Panc1 (cell line): ENCODE results near the gene ADARB2. TPM values are rescaled to one million over a fixed set of nuclear protein-coding genes. Genes with fewer than 3 reads are reported as not detected.

ENCODE experiments used
- ATAC-seq: fragments of 200-7000 bp; cut with Tn5 transposase; 2 replicates; pipeline ENCODE4 v1.9.1; 2020; ENCODE audit warnings: mild to moderate bottlenecking, moderate library complexity
- BruUV-seq: library from RNA; stranded (reverse); fragments of 400-500 nt; replicated peaks from 2 replicates; lab custom pipeline; 2021; lab: Mats Ljungman, UMichigan
- CTCF ChIA-PET: fragments of 300-600 bp; sonication (Branson Sonifier 250); formaldehyde crosslinking; loops from one replicate; lab custom pipeline; 2022; ENCODE audit warnings: antibody characterized with exemption; lab: Charles Lee
- POLR2A ChIA-PET: fragments of 300-600 bp; sonication (Branson Sonifier 250); formaldehyde crosslinking; loops from one replicate; lab custom pipeline; 2022; ENCODE audit warnings: antibody characterized with exemption; lab: Charles Lee
- DNase-seq: peaks from one replicate; pipeline ENCODE4 v3.0.0-alpha.2; 2010; ENCODE audit warnings: low read depth, low spot score
- H3K27ac ChIP-seq: 2 replicates; pipeline ENCODE4 v1.5.1; 2011; ENCODE audit warnings: mild to moderate bottlenecking, low read length, inconsistent platforms
- H3K27me3 ChIP-seq: fragments of 200-500 bp; sonication (Bioruptor generic); 2 replicates; pipeline ENCODE4 v1.6.0; 2014; ENCODE audit warnings: low read length, inconsistent platforms; ENCODE audit not compliant: control insufficient read depth, insufficient read depth
- H3K36me3 ChIP-seq: fragments of 200-500 bp; sonication (Bioruptor generic); 2 replicates; pipeline ENCODE4 v1.5.1; 2014; ENCODE audit warnings: inconsistent platforms, mild to moderate bottlenecking, low read length, moderate library complexity; ENCODE audit not compliant: control insufficient read depth, insufficient read depth
- H3K4me1 ChIP-seq: 2 replicates; pipeline ENCODE4 v1.5.1; 2011; ENCODE audit warnings: inconsistent platforms, mild to moderate bottlenecking, low read length, moderate library complexity; ENCODE audit not compliant: control insufficient read depth, insufficient read depth
- H3K4me3 ChIP-seq, 2 experiments: 2 replicates each; pipeline ENCODE4 v1.5.1; 2011 to 2012; ENCODE audit warnings: low read depth in 2 of 2, low read length in 2 of 2, mild to moderate bottlenecking in 2 of 2, inconsistent platforms in 1 of 2, moderate library complexity in 1 of 2
- H3K9me3 ChIP-seq: fragments of 200-500 bp; sonication (Bioruptor generic); 2 replicates; pipeline ENCODE4 v1.5.1; 2014; ENCODE audit warnings: low read depth, mild to moderate bottlenecking, inconsistent platforms, low read length, moderate library complexity; ENCODE audit not compliant: control insufficient read depth, insufficient read depth
- CTCF ChIP-seq: fragments of 450-650 bp; IDR thresholded peaks from 2 replicates; pipeline ENCODE4 v1.5.1; 2017; ENCODE audit warnings: mild to moderate bottlenecking
- POLR2AphosphoS5 ChIP-seq: IDR thresholded peaks from 2 replicates; pipeline ENCODE4 v1.6.1; 2012; ENCODE audit warnings: mild to moderate bottlenecking, low read depth, low read length, moderate library complexity
- REST ChIP-seq, 2 experiments: IDR thresholded peaks; 2 replicates each; pipeline ENCODE4 v1.6.1; 2011 to 2012; ENCODE audit warnings: low read depth in 2 of 2, control low read depth in 1 of 2, low read length in 1 of 2, mild to moderate bottlenecking in 1 of 2, moderate library complexity in 1 of 2; ENCODE audit not compliant: insufficient read depth in 1 of 2
- SIN3A ChIP-seq: IDR thresholded peaks from 2 replicates; pipeline ENCODE4 v1.6.1; 2012; ENCODE audit warnings: low read depth, mild to moderate bottlenecking, low read length, moderate library complexity, borderline replicate concordance; ENCODE audit not compliant: insufficient read depth
- TCF7L2 ChIP-seq: IDR thresholded peaks from 2 replicates; pipeline ENCODE4 v1.6.1; 2011; ENCODE audit warnings: mild to moderate bottlenecking, low read depth, low read length, inconsistent platforms
- in situ Hi-C: cut with HindIII; loops from 2 replicates; pipeline ENCODE4 v1.10.0; 2016; ENCODE audit warnings: low sequenced_read_pairs, low pct_unique_long_range_greater_than_20kb
- intact Hi-C: fragments of 100-400 bp; cut with micrococcal nuclease; formaldehyde crosslinking; loops from one replicate; pipeline ENCODE4 v1.10.0; 2022; ENCODE audit not compliant: unreplicated experiment
- total RNA-seq: library from RNA; stranded (reverse); gene quantifications from one replicate; pipeline ENCODE4 v1.2.1, GENCODE V29; 2021; ENCODE audit not compliant: unreplicated experiment

ADARB2 gene
- total RNA-seq, 1 experiment from 2014 or later, result 0.31 TPM

GRCh38 chr10:1674501-1674900 lies 62.8 kb downstream of the ADARB2 start:
- H3K4me1 ChIP-seq, result no peaks in the 10 kb centered on the region
- intact Hi-C loops (no loop called here), in situ Hi-C loops (no loop called here)
- TF ChIP-seq CTCF (no peak), SIN3A (no peak), POLR2AphosphoS5 (no peak), TCF7L2 (no peak), REST (IDR thresholded peaks at IDR 0.05; ENCODE audit: insufficient read depth in 1 of 2, low read depth in 2 of 2, low read length in 1 of 2) (no peak)
- ATAC-seq, result no peak
- no peak for DNase-seq
- POLR2A ChIA-PET, result no interaction called here
- H3K36me3 ChIP-seq, result no peaks in the 10 kb centered on the region
- H3K27ac ChIP-seq, result no peak overlapping the region
- H3K9me3 ChIP-seq, result no peaks in the 10 kb centered on the region
- BruUV-seq, result no TSS peak
- CTCF ChIA-PET, result no interaction called here
- H3K4me3 ChIP-seq, result no peak overlapping the region
- no peaks in the 10 kb centered on the region for H3K27me3 ChIP-seq

- no peaks in the 10 kb centered on the region for H3K4me1 ChIP-seq
- BruUV-seq, result no TSS peak
- DNase-seq, result no peak
- no peaks in the 10 kb centered on the region for H3K36me3 ChIP-seq
- CTCF ChIA-PET, result no interaction called here
- H3K27me3 ChIP-seq, result no peaks in the 10 kb centered on the region
- in situ Hi-C loops (no loop called here), intact Hi-C loops (no loop called here)
- H3K27ac ChIP-seq, result no peak overlapping the region
- H3K4me3 ChIP-seq, result no peak overlapping the region
- POLR2A ChIA-PET, result no interaction called here
- TF ChIP-seq SIN3A, result no peak
- TF ChIP-seq REST (IDR thresholded peaks at IDR 0.05; ENCODE audit: insufficient read depth in 1 of 2, low read depth in 2 of 2, low read length in 1 of 2), result no peak
- no peak for TF ChIP-seq CTCF
- TF ChIP-seq TCF7L2, result no peak
- TF ChIP-seq POLR2AphosphoS5, result no peak
- H3K9me3 ChIP-seq, result no peaks in the 10 kb centered on the region
- no peak for ATAC-seq
These were observed 63.6 kb downstream of the ADARB2 start for GRCh38 chr10:1673568-1674345.
